HG03521 (cell line): ENCODE results near the gene CACNA1S.

Source experiments
- ATAC-seq: cut with Tn5 transposase; IDR thresholded peaks from one replicate; pipeline ENCODE4 v1.9.1; 2021; ENCODE audit warnings: mild to moderate bottlenecking, moderate library complexity; ENCODE audit not compliant: unreplicated experiment

The CACNA1S gene

DNA sequence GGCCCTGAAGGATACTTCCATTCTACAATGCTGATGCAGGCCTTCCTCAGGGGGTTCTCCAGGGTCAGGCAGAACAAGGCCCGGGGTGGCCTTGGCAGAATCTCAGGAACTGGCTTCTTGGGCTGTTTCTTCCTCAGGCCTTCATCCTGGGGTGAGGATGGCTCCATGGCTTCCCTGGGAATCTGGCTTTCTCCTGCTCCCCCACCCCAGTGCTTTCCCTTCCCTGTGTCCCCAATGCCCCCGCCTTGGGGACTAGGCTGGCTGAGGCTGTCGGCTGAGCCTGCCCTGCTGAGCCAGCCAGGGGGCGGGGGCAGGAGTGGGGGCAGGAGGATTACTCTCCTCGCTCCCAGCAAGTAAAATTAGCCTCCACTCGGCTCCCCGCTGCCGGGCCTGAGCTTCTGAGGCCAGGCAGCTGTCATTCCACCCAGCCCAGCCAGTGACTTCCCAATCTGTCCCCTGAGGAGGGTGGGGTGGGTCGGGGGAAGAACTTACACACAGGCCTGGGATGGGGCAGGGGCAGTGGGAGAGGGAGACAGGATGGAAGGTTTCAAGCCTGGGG is at the start of gene CACNA1S:
Gene CACNA1S, minus strand, starts transcription at position 254 of the 559 bp plus-strand sequence. Its CDS starts 87 bp downstream, at position 167.
- no peak for ATAC-seq

DNA sequence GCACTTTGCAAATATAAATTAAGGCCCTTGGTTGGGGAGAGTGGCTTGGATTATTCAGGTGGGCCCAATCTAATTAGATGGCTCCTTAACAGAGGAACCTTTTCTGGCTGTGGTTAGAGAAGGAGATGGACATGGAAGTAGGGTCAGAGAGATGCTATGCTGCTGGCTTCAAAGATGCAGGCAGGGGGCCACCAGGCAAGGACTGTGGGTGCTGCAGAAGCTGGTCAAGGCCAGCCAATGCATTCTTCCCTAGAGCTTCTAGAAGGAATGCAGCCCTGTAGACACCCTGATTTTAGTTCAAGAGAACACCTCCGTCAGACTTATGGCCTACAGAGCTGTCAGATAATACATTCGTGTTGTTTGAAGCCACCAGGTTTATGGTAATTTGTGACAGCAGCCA is 45.7 kb upstream of the CACNA1S start:
- no peak for ATAC-seq

DNA sequence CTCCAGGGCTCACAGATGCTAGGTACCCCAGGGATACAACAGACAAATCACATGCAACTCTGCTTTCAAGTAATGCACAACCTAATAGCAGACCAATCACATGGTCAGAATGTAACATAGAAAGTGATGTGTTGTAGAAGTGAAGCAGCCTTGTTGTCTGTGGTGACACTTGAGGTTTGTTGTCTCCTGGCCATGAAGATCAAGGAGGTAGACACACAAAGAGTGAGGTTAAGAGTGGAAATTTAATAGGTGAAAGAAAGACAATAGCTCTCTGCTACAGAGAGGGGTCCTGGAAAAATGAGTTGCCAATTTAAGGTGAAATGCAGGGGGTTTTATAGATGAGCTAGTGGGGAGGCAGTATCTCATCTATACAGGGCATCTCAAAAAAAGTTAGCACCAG is 44.6 kb upstream of the CACNA1S start:
- no peak for ATAC-seq

- no peak for ATAC-seq
Observed at GRCh38 chr1:201156346-201156745, 44.1 kb upstream of the CACNA1S start.

- no peak for ATAC-seq
Observed at GRCh38 chr1:201155354-201155753, 43.1 kb upstream of the CACNA1S start.

DNA sequence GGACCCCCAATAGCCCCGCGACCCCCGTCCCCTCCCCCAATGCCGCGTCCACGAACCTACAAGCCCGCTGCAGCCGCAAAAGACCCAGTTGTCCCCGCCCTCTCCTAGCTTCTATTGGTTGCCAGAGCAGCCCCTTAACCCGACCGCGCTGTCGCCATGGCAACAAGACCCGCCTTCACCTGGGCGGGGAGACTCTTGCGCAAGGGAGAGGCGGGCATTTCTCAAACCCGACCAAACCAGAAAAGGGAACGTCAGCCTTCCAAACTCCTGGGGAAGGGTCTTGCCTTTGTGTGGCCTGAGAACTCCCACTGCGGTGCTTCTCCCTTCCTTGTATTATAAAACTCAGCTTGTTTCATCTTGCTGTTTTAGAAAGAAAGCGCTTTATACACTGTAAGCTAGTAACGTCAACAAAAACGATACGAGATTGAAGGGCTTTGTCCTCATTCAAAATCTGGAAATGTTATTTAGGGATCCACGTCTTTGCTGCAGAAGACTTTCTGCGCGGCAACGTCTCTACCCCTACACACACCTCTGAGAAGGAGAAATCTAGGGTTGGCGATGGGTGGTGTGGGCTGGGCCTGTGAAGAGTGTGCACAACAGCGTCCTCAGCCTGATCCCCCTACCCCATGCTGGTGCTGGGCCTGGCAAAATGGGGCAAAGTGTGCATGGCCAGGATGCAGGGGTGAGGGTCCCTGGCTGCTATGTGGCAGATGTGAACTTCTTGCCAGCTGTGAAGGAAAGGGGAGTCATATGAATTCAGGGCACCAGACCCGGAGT is 42.4 kb upstream of the CACNA1S start, which contains the start of gene TMEM9:
Gene TMEM9, minus strand, starts transcription at position 86 of the 777 bp plus-strand sequence. CDS start 551 bp downstream, outside the sequence.
- peak; percentile 99 for ATAC-seq

DNA sequence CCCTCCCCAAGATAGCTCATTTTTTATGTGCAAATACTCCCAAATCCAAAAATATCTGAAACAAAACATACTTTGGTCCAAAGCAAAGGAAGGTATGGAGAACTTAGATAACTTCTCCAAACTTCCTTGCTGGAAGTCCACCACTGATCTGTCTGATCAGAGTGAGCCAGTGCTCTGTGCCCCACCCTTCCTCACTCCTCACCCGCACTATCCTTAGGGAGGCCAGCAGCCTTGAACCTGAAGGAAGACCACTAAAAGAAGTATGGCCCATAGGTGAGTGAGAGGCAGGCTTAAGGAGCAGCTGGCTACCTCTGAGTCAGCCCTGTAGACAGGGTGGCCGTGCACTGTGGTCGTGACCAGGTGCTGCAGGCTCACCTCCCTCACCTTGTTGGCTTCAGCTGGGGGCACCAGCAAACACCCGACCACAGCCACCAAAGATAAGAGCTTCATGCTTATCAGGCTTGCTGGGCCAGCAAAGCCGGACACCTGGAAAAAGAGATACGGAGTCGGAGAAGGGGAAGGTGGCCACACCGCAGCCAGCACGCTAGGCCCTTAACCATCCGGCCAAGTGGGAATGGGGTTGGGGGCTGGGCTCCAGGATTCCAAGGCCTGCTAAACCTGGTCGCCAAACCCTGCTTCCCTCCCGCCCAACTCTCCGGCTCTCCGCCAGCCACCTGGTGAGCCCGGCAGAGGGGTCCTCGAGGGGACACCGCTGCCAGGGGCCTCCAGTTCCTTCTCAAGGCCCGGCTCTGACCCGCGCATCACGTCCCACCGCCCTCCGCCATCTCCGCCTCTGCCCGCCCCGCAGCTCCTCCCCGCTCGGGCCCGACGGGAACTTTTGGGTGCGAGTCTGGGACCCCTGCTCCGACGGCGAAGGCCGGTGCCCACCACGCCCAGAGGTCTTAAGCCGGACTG is 41.5 kb upstream of the CACNA1S start:
- peak; percentile 62 for ATAC-seq

- ATAC-seq = no peak
Observed at GRCh38 chr1:201149400-201149799, 37.2 kb upstream of the CACNA1S start.

- ATAC-seq = no peak
Observed at GRCh38 chr1:201147396-201148015, 35.3 kb upstream of the CACNA1S start.

DNA sequence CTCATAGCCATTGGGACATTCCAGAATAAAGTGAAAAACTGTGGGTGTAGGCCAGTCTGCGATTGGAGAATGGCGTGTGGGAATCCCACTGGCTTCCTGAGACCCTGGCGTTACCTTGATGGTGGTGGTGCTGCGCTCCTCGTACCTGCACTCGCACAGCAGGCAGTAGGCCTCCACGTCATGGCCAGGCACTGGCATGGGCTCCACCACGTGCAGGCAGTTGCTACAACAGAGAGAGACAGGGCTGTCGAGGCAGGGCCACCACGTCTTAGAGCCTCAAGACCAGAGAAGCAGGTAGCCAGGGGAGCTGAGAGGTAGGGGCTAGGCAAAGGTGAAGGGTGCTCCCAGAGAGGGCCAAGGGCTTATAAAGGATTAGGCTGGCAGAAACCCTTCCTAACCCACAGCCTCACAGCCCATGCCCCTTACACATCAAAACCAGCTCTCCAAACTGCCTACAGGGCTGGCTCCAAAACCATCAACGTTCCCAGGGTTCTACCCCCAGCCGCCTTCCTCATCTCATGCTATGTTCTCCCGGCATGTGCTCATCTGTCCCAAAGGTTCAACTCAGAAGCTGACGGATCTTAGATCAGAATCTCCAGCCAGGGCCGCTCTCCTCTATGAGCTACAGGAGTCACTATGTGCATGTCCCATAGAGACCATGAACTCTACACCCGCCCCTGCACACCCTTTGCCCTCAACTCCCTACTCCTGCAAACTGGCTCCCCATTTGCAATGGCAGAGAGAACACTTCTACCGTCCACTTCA is 34.6 kb upstream of the CACNA1S start:
- ATAC-seq = no peak

DNA sequence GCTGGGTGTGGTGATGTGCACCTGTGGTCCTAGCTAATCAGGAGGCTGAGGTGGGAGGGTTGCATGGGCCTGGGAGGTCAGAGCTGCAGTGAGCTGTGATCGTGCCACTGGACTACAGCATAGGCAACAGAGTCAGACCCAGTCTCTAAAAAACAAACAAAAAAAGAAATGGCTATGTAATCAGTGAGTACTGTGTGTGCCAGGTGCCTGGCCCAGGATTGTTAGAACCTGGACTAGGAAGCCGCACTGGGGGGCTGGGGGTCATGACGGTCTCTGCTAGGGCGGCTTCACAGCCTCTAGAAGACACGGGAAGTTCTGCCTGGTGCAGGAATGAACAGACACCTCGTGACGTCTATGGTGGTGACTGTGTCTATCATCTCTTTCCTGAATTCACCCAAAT is 33.6 kb upstream of the CACNA1S start:
- ATAC-seq = no peak

DNA sequence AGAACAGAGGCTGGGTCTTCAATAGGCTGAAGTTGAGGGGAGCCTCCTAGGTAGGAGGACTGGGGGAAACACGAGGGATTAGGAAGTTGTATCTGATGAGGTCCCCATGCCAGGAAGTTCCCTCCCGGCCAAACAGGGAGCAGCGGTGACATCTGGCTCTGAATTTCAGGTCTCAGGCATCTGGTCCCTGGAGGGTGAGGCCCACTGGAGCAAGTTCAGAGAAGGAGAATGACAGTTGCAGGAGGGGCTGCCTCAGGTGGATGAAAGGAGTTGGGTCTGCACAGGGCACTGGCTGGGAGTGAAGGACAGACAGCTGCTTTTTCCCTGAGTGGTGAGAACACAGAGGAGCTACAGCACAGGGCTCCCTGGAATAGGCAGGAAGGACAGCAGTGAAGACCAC is 32.9 kb upstream of the CACNA1S start:
- no peak for ATAC-seq

- ATAC-seq = no peak
Observed at GRCh38 chr1:201144701-201145100, 32.5 kb upstream of the CACNA1S start.

DNA sequence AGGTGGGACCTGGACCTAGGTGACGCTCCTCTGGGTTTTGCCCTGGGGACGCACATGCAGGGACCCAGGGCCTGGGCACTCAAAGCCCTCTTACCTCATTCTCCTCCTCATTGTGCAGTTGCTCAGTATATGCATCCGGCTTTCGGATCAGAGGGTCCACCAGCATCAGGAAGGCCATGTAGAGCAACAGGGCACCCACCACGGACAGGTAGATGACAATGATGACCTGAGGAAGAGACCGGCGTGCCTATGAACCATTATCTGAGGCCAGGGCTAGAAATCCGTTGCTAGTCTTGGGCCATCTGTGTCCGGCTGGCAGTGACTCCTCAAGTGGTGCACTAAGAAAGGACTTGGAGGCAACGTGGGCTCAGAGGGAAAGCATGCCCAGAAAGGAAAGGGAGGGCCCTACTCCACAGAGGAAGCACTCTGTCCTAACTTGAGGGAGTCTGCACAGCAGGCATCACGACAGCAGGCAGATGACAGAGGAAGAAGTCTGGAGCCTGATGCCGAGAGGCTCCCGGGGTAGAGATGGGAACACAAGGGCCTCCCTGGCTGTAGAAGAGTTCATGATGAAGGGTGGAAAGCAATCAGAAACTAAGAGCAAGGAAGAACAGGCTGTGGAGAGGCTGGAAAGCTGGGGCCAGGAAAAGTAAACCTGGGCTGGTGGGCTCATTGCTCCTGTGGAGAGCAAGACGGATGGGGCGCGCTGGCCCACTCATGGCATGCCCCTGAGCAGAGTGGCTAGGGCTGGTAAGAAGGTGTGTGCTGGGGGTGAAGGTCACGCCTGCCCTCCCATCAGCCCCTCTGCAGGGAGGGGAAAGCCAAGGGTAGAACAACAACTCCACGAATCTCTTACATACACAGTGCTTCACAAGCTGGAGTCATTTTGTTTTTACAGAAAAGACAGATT is 31.8 kb upstream of the CACNA1S start:
- no peak for ATAC-seq

- ATAC-seq = no peak
Observed at GRCh38 chr1:201142849-201143725, 30.9 kb upstream of the CACNA1S start.

GRCh38 chr1:201142011-201142848 is 30.0 kb upstream of the CACNA1S start:
- no peak for ATAC-seq

- no peak for ATAC-seq
Observed at GRCh38 chr1:201141418-201141817, 29.2 kb upstream of the CACNA1S start.

- ATAC-seq = no peak
Observed at GRCh38 chr1:201140941-201141260, 28.7 kb upstream of the CACNA1S start.
